Measurements from ENCODE around the gene POMT1.

The POMT1 gene

GRCh38 chr9:131521203-131521602 lies 18.5 kb downstream of the POMT1 start:
- Histone ChIP-seq H3K9ac (ENCODE audit: low read length) (no peak overlapping the region), H3K4me3 (ENCODE audit: low read length) (no peak overlapping the region), H3K36me3 (ENCODE audit: control insufficient read depth, low read depth, low read length) (peaks cover 69% of the 10 kb centered on the region), H3K4me1 (ENCODE audit: control insufficient read depth, low read depth, low read length) (no peaks in the 10 kb centered on the region), H3K9me3 (ENCODE audit: control insufficient read depth, low read depth, low read length) (no peaks in the 10 kb centered on the region), H3K27me3 (ENCODE audit: control insufficient read depth, insufficient read depth, low read length) (no peaks in the 10 kb centered on the region), H3K27ac (ENCODE audit: low read length) (no peak overlapping the region)

GRCh38 chr9:131521822-131522221 lies 19.1 kb downstream of the POMT1 start:
- H3K27me3 ChIP-seq (ENCODE audit: control insufficient read depth, insufficient read depth, low read length): no peaks in the 10 kb centered on the region
- no peak overlapping the region for H3K4me3 ChIP-seq (ENCODE audit: low read length)
- H3K36me3 ChIP-seq (ENCODE audit: control insufficient read depth, low read depth, low read length): peaks cover 67% of the 10 kb centered on the region
- no peaks in the 10 kb centered on the region for H3K4me1 ChIP-seq (ENCODE audit: control insufficient read depth, low read depth, low read length)
- no peaks in the 10 kb centered on the region for H3K9me3 ChIP-seq (ENCODE audit: control insufficient read depth, low read depth, low read length)
- no peak overlapping the region for H3K9ac ChIP-seq (ENCODE audit: low read length)
- no peak overlapping the region for H3K27ac ChIP-seq (ENCODE audit: low read length)

GRCh38 chr9:131522257-131523085 lies 19.8 kb downstream of the POMT1 start:
- Histone ChIP-seq H3K9ac (ENCODE audit: low read length) (no peak overlapping the region), H3K36me3 (ENCODE audit: control insufficient read depth, low read depth, low read length) (peaks cover 68% of the 10 kb centered on the region), H3K4me3 (ENCODE audit: low read length) (no peak overlapping the region), H3K27me3 (ENCODE audit: control insufficient read depth, insufficient read depth, low read length) (no peaks in the 10 kb centered on the region), H3K27ac (ENCODE audit: low read length) (no peak overlapping the region), H3K4me1 (ENCODE audit: control insufficient read depth, low read depth, low read length) (no peaks in the 10 kb centered on the region), H3K9me3 (ENCODE audit: control insufficient read depth, low read depth, low read length) (no peaks in the 10 kb centered on the region)

- H3K27me3 ChIP-seq (ENCODE audit: control insufficient read depth, insufficient read depth, low read length): no peaks in the 10 kb centered on the region
- no peaks in the 10 kb centered on the region for H3K4me1 ChIP-seq (ENCODE audit: control insufficient read depth, low read depth, low read length)
- no peak overlapping the region for H3K9ac ChIP-seq (ENCODE audit: low read length)
- H3K9me3 ChIP-seq (ENCODE audit: control insufficient read depth, low read depth, low read length): no peaks in the 10 kb centered on the region
- H3K27ac ChIP-seq (ENCODE audit: low read length): no peak overlapping the region
- H3K36me3 ChIP-seq (ENCODE audit: control insufficient read depth, low read depth, low read length): peaks cover 67% of the 10 kb centered on the region
- no peak overlapping the region for H3K4me3 ChIP-seq (ENCODE audit: low read length)
Observed at GRCh38 chr9:131523086-131523388, 20.3 kb downstream of the POMT1 start.

- H3K9ac ChIP-seq (ENCODE audit: low read length): no peak overlapping the region
- H3K4me1 ChIP-seq (ENCODE audit: control insufficient read depth, low read depth, low read length): no peaks in the 10 kb centered on the region
- no peaks in the 10 kb centered on the region for H3K9me3 ChIP-seq (ENCODE audit: control insufficient read depth, low read depth, low read length)
- H3K36me3 ChIP-seq (ENCODE audit: control insufficient read depth, low read depth, low read length): peaks cover 67% of the 10 kb centered on the region
- no peaks in the 10 kb centered on the region for H3K27me3 ChIP-seq (ENCODE audit: control insufficient read depth, insufficient read depth, low read length)
- no peak overlapping the region for H3K4me3 ChIP-seq (ENCODE audit: low read length)
- no peak overlapping the region for H3K27ac ChIP-seq (ENCODE audit: low read length)
Observed at GRCh38 chr9:131523451-131524435, 21.0 kb downstream of the POMT1 start.

- Histone ChIP-seq H3K4me3 (ENCODE audit: low read length) (no peak overlapping the region), H3K27ac (ENCODE audit: low read length) (no peak overlapping the region), H3K9ac (ENCODE audit: low read length) (no peak overlapping the region), H3K9me3 (ENCODE audit: control insufficient read depth, low read depth, low read length) (no peaks in the 10 kb centered on the region), H3K36me3 (ENCODE audit: control insufficient read depth, low read depth, low read length) (peaks cover 66% of the 10 kb centered on the region), H3K4me1 (ENCODE audit: control insufficient read depth, low read depth, low read length) (no peaks in the 10 kb centered on the region), H3K27me3 (ENCODE audit: control insufficient read depth, insufficient read depth, low read length) (no peaks in the 10 kb centered on the region)
Observed at GRCh38 chr9:131524665-131525315, 22.1 kb downstream of the POMT1 start.

GRCh38 chr9:131525643-131526565 lies 23.2 kb downstream of the POMT1 start:
- Histone ChIP-seq H3K27me3 (ENCODE audit: control insufficient read depth, insufficient read depth, low read length) (no peaks in the 10 kb centered on the region), H3K27ac (ENCODE audit: low read length) (no peak overlapping the region), H3K4me3 (ENCODE audit: low read length) (no peak overlapping the region), H3K4me1 (ENCODE audit: control insufficient read depth, low read depth, low read length) (peaks cover 4% of the 10 kb centered on the region), H3K36me3 (ENCODE audit: control insufficient read depth, low read depth, low read length) (peaks cover 59% of the 10 kb centered on the region), H3K9me3 (ENCODE audit: control insufficient read depth, low read depth, low read length) (no peaks in the 10 kb centered on the region), H3K9ac (ENCODE audit: low read length) (no peak overlapping the region)

- H3K9ac ChIP-seq (ENCODE audit: low read length): no peak overlapping the region
- H3K4me1 ChIP-seq (ENCODE audit: control insufficient read depth, low read depth, low read length): peaks cover 4% of the 10 kb centered on the region
- H3K9me3 ChIP-seq (ENCODE audit: control insufficient read depth, low read depth, low read length): no peaks in the 10 kb centered on the region
- H3K36me3 ChIP-seq (ENCODE audit: control insufficient read depth, low read depth, low read length): peaks cover 50% of the 10 kb centered on the region
- H3K27me3 ChIP-seq (ENCODE audit: control insufficient read depth, insufficient read depth, low read length): no peaks in the 10 kb centered on the region
- no peak overlapping the region for H3K27ac ChIP-seq (ENCODE audit: low read length)
- no peak overlapping the region for H3K4me3 ChIP-seq (ENCODE audit: low read length)
Observed at GRCh38 chr9:131528186-131528585, 25.5 kb downstream of the POMT1 start.

- no peaks in the 10 kb centered on the region for H3K27me3 ChIP-seq (ENCODE audit: control insufficient read depth, insufficient read depth, low read length)
- no peak overlapping the region for H3K4me3 ChIP-seq (ENCODE audit: low read length)
- H3K9me3 ChIP-seq (ENCODE audit: control insufficient read depth, low read depth, low read length): no peaks in the 10 kb centered on the region
- no peak overlapping the region for H3K9ac ChIP-seq (ENCODE audit: low read length)
- H3K27ac ChIP-seq (ENCODE audit: low read length): no peak overlapping the region
- H3K4me1 ChIP-seq (ENCODE audit: control insufficient read depth, low read depth, low read length): peaks cover 4% of the 10 kb centered on the region
- peaks cover 47% of the 10 kb centered on the region for H3K36me3 ChIP-seq (ENCODE audit: control insufficient read depth, low read depth, low read length)
Observed at GRCh38 chr9:131528886-131529505, 26.3 kb downstream of the POMT1 start.

GRCh38 chr9:131529597-131530545 lies 27.2 kb downstream of the POMT1 start:
- peaks cover 40% of the 10 kb centered on the region for H3K36me3 ChIP-seq (ENCODE audit: control insufficient read depth, low read depth, low read length)
- H3K9ac ChIP-seq (ENCODE audit: low read length): peak overlapping the region; percentile 65
- peaks cover 4% of the 10 kb centered on the region for H3K4me1 ChIP-seq (ENCODE audit: control insufficient read depth, low read depth, low read length)
- H3K27ac ChIP-seq (ENCODE audit: low read length): no peak overlapping the region
- H3K27me3 ChIP-seq (ENCODE audit: control insufficient read depth, insufficient read depth, low read length): no peaks in the 10 kb centered on the region
- H3K4me3 ChIP-seq (ENCODE audit: low read length): peak overlapping the region; percentile 88
- no peaks in the 10 kb centered on the region for H3K9me3 ChIP-seq (ENCODE audit: control insufficient read depth, low read depth, low read length)

Data from iPS-18a (cell line).